HG03565 (cell line): Measurements from ENCODE around the gene NR5A1.

Experiments
- ATAC-seq: cut with Tn5 transposase; IDR thresholded peaks from one replicate; pipeline ENCODE4 v1.9.1; 2021; ENCODE audit warnings: mild to moderate bottlenecking, moderate library complexity; ENCODE audit not compliant: unreplicated experiment

Gene NR5A1

DNA sequence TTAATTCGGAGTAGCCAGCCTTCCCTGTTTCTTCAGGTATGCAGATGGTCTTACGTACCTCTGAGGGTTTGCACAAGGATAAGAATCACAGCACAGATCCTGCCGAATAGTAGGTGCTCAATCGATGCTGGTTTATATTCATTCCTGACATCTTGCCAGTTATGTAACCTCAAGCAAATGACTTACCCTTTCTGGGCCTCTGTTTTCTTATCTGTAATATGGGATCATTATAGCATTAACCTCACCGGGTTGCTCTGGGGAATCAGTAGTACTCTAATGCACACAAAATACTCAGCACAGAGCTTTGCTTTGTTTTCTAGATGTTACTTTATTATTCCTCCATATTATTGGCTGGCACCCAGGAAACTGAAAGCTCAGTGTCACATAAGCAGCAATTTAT is 7.7 kb upstream of the NR5A1 start:
- no peak for ATAC-seq

GRCh38 chr9:124514125-124514524 is 6.9 kb upstream of the NR5A1 start:
- no peak for ATAC-seq

DNA sequence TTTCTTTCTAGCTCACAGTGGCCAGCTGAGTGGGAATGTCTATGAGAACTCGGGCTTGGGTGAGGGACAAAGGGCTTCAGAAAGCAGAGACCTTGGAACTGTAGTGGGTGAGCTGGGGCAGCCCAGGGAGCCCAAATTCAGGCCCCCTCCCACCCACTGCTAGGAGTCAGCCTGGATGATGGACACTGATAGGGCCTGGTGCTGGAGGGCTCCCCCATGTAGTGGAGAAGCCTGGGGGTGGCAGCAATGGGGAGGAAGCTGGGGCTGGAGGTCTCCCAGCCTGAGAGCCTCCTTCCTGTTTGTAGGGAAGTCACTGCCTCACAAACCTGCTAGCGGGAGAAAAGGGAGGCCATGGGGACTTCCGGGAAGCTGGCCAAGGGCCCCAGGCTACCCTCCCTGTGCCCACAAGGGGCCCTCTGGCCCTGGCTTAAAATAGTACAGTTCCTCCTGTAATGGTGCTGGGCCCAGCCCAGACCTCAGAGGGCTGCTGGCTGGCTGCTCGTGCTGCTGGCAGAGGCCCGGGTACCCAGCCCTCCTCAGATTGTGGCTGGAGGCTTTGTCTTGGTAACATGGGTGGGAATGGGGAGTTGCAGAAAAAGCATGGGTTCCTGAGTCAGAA is 6.3 kb upstream of the NR5A1 start:
- ATAC-seq, result no peak

- no peak for ATAC-seq
These were observed 5.6 kb upstream of the NR5A1 start for GRCh38 chr9:124512806-124513204.

DNA sequence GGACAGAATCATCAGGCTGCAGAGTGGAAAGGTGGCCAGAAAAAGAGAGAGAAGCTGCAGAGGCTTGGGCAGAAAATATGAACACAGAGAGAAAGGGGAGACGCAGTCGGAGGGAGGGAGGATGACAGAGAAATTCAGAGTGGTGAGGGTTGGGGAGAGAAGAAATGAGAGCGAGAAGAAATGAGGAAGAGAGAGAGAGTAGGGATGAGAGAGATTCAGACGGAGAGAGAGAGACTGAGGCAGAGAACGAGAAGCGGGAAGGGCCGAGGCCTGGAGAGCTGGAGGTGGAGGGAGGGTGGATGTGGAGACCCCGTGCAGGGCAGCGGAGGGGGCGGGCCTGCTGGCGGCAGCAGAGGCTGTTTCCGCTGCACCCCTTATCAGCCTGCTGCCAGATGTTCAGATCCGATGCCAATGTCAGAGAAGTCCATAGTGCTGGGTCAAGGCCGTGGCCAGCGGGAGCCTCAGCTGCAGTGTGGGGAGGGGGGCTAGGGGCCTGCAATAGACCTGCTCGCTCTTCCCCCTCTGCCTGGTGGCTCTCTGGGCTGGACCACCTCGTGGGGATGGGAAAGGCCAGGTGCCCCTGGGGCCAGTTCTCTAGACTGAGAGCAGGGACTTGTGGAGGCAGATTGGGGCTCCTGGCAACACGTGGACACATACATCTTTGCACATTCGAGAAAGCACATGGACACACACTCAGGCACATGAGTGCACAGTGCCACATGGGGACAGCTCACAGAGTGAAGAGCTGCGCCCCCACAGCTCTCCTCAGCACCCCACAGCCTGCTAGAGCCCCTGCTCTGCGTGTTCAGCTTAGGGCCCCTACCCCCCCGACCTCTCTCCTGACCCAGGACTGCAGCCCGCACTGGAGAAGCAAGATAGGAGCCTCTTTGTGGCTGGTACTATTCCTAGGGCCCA is 4.9 kb upstream of the NR5A1 start:
- ATAC-seq, result no peak

- no peak for ATAC-seq
These were observed 4.2 kb upstream of the NR5A1 start for GRCh38 chr9:124511426-124511840.

DNA sequence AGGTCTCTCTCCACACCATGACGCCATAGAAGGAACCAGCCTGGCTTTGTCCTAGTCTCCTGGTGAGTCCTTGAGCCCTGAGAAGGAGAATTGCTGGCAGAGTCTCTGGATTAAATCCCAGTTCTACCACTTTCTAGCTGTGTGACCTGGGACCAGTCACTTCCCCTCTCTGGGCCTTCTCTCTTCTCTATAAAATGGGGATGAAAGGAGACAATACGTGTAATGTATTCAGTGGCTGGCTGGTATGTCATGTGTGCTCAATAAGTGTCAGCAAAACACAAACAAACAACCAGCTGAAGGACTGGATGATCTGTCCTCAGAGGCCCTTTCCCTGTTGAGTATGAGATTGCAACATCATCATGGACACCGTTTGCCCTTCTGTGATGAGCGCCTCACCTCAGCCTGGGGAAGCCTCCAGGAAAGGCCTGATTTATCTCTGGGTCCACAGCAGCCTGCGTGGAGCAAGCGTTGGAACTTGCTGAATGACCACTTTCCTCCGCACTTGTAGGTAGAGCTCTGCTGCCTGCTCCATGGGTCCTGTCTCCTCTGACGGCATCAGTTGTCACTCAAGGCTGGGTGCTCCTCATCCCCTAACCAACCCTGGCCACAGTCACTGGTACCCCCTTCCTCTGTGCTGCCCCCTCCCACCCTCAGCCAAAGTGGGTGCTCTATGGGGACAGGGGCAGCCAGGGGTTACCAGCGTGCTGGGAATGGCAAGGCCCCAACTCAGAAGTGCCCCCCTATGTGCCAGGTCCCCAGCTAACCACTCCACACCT is 3.6 kb upstream of the NR5A1 start:
- ATAC-seq, result no peak

DNA sequence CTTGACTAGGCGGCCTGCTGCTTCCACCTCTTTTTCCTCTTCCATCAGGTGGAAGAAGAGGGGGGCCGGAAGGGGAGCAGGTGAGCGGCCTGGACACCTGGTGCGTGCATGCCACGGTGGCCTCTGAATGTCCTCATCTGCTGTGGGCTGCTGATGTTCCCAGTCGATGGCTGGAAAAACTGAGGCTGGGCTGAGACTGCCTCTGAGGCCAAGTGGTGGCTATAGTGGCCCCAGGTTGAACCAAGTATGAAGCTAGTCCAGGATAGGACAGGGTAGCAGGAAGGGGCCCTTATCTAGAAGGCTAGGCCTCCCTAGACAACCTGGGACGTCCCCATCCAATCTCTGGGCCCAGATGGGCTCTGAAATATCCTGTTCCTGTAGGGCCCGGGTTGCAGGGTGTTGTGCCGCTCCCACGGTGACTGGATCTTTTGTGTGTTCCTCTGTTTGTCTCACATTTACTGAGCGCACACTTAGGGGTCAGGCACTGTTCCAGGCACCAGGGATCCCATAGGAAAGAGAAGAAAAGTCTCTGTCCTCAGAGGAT is 753 bp upstream of the NR5A1 start:
- ATAC-seq, result no peak

DNA sequence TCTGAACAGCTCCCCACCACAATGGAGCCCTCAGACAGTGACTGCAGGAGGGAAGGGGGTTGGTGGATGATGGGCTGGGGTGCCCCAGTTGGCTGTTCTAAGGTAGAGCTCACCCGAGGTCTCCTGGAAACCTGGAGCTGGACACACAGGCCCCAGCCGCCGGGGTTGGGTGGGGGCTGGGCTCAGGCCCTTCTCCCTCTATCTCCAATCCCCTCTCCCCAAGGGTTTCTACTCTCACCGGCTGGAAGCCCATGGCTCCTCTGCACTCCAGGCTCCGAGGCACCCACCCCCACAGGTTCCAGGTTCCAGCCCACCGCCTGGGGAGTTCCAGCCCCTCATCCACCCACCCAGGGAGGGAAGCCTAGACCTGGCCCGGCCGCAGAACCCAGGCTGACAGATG is 766 bp downstream of the NR5A1 start:
- no peak for ATAC-seq

DNA sequence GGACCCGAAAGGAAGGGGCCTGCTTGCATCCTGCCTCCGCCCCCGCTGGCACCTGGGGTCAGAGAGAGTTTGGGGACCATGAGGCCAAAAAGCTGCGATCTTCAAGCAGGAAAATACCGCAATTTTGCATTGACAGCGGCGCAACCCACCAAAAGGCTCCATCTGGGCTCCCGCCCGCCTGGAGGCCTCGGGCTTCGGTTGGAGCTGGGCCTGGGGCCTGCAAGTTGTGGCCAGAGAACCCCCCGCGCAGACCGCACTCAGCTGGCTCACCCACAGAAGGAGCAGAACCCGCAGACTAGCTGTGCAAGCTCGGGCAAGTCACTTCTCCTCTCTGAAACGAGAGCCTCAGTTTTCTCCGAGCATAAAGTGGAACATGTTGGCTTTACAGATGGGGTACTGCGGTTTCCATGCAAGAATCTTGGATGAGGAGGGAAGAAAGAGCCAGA is 1.3 kb downstream of the NR5A1 start:
- no peak for ATAC-seq

GRCh38 chr9:124505006-124505900 is 1.9 kb downstream of the NR5A1 start:
- ATAC-seq, result no peak

DNA sequence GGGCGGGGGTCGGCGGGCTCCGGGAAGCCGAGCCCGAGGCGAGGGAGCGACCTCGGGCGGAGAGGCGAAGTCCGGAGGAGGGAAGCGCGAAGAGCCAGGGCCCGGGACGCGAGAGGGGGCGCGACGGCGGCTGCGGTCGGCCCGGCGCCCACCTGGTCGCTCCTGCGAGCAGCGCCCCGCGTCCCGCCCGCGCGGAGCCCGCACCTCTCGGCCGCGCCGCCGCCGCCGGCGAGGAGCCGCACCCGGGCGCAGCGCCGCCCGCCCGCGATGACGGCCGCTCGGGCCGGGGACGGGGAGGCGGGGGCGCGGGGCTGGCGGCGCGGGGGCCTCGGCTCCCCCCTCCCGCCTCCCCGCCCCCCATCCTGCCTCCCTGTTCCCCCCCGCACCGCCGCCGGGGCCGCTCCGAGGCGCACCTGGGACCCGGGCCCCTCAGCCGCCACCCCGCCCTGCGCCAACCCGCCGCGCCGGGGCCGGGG is 2.6 kb downstream of the NR5A1 start:
- ATAC-seq, result no peak

DNA sequence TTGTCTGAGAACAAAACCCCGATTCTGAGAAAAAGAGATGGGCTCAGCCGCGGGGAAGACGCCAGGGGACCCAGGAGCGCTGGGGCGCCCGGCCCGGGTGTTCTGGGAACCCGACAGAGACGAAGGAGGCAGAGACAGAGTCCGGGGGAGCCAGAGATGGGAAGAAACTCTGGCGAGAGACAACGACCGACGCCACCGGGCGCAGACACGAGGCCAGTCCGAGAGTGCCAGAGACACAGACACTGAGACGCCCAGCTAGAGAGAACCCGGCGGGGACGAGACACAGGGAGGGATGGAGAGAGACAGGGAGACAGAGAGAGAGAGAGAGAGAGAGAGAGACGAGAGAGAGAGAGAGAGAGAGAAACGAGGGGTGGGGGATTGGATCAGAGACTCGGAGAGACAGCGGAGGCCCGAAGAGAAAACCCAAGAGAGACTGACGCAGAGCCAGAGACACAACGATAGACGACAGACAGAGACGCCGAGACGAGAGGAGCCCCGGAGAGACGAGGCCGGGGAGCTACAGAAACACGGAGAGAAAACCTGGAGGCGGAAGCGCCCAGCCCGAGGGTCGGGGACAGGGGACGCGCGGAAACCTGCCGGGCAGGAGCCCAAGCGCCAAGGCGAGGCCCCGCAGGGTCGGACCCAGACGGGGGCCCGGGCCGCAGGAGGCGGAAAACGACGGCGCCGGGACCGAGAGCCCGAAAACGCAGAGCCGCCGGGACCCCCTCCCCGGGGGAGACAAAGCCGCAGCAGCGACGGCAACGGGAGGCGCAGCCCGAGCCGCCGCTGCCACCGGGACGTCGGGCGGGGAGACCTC is 3.3 kb downstream of the NR5A1 start:
- no peak for ATAC-seq

- ATAC-seq, result no peak
These were observed 4.2 kb downstream of the NR5A1 start for GRCh38 chr9:124502711-124503702.

DNA sequence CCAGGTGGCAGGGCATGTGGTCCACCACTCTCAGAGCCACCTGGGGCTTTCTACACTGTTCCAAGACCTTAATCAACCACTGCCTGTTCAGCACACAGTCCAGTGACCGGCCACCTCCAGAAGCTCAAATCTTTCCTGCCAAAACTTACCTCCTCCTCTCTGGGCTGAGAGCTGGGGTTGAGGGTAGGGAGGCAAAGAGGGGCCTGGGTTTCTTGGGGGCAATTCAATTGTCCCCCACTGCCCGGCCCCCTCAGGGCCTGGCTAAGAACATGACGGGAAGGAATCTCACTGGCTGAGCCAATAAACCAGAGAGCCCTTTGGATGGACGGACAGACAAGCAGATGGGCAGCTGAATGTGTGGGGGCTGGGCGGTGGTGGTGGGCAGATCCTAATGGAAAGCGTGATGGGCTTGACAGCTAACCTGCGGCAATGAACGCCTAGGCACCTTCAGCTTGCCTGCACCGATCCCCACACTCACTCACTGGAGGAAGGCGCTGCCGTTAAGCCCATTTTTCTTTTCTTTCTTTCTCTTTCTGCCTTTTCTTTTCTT is 5.4 kb downstream of the NR5A1 start:
- ATAC-seq, result no peak

DNA sequence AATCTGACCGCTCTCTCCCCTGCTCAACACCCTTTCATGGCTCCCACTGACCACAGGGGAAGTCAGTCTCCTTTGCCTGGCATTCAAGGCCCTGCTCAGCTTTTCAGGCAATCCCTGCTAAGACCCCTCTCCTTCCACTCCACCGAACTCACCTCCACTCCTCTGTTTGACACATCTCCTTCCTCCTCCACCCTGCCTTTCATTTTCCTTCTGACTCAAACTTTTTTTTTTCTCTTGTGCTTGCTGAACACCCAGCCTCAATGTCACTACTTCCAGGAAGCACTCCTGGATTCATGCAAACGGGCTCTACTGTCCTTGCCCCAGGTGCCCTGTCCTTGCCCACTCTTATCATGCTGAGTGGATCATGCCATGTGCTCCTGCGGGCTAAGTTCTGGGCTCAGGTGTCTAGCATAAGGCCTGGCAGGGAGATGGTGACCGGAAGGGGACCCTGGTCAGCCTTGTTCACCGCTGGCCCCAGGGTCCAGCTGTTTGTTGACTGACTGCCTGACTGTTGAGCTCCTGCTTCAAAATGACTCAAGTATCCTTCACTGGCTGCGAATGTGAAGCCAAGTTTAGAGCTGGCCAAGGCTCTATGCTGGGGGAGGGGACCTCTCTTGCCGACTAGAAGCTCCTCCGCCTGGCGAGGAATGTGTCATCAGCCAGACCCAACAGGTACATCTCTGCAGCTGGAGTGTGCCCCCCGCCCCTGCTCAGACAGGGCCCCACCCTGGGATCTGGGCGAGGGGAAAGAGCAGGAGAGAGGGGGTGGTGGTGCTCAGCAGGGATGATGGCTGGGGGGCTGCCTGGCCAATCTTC is 6.2 kb downstream of the NR5A1 start:
- ATAC-seq, result no peak
